CD4-positive, CD25-positive, alpha-beta regulatory T cell (primary cell): ENCODE data around the gene ANO8. TPM values are rescaled to one million over a fixed set of nuclear protein-coding genes. Genes with fewer than 3 reads are reported as not detected.

Source experiments
- ATAC-seq, 2 donors: fragments of 150-1000 bp; cut with Tn5 transposase; one replicate each; pipeline ENCODE4 v1.10.0; 2021; ENCODE audit warnings: low read depth in 2 of 2, moderate number of reproducible peaks in 2 of 2, moderate library complexity in 1 of 2
- DNase-seq, 3 donors: peaks; one replicate each; pipeline versions ENCODE4 v3.0.0 to v3.0.0-alpha.2; 2012 to 2022; ENCODE audit warnings: mixed read lengths in 1 of 3
- H3K27ac ChIP-seq: one replicate; pipeline ENCODE4 v1.7.0; 2013; ENCODE audit warnings: mild to moderate bottlenecking, low read length; ENCODE audit not compliant: insufficient read depth, poor library complexity, severe bottlenecking
- H3K27me3 ChIP-seq: one replicate; pipeline ENCODE4 v1.7.0; 2013; ENCODE audit warnings: low read length; ENCODE audit not compliant: control insufficient read depth, insufficient read depth
- H3K36me3 ChIP-seq: one replicate; pipeline ENCODE4 v1.7.0; 2013; ENCODE audit warnings: mild to moderate bottlenecking, low read length, moderate library complexity; ENCODE audit not compliant: control insufficient read depth, insufficient read depth
- H3K4me1 ChIP-seq: 2 replicates; pipeline ENCODE4 v1.7.0; 2013; ENCODE audit warnings: mild to moderate bottlenecking, low read length; ENCODE audit not compliant: insufficient read depth, control insufficient read depth, poor library complexity, severe bottlenecking
- H3K4me3 ChIP-seq: one replicate; pipeline ENCODE4 v1.7.0; 2013; ENCODE audit warnings: low read depth, mild to moderate bottlenecking, low read length, moderate library complexity
- H3K9me3 ChIP-seq, 2 experiments: 1 replicate in 1 of 2; 2 replicates in 1 of 2; pipeline ENCODE4 v1.7.0; 2013; ENCODE audit warnings: low read length in 2 of 2, mild to moderate bottlenecking in 1 of 2, moderate library complexity in 1 of 2; ENCODE audit not compliant: control insufficient read depth in 2 of 2
- H3K27ac Mint-ChIP-seq, 3 donors: one replicate each; pipeline ENCODE4 v1.8.0; 2020 to 2022; ENCODE audit warnings: mild to moderate bottlenecking in 3 of 3, mixed read lengths in 3 of 3, moderate library complexity in 2 of 3
- H3K27me3 Mint-ChIP-seq: one replicate; pipeline ENCODE4 v1.8.0; 2022; ENCODE audit warnings: mild to moderate bottlenecking, mixed read lengths
- H3K36me3 Mint-ChIP-seq: one replicate; pipeline ENCODE4 v1.8.0; 2020; ENCODE audit warnings: mixed read lengths
- H3K4me1 Mint-ChIP-seq, 4 donors: one replicate each; pipeline ENCODE4 v1.8.0; 2020 to 2022; ENCODE audit warnings: mixed read lengths in 4 of 4, mild to moderate bottlenecking in 1 of 4
- H3K4me3 Mint-ChIP-seq, 4 donors: one replicate each; pipeline ENCODE4 v1.8.0; 2020 to 2022; ENCODE audit warnings: mild to moderate bottlenecking in 4 of 4, mixed read lengths in 4 of 4, moderate library complexity in 3 of 4
- H3K9me3 Mint-ChIP-seq, 7 donors: one replicate each; pipeline ENCODE4 v1.8.0; 2020 to 2022; ENCODE audit warnings: mixed read lengths in 7 of 7, mild to moderate bottlenecking in 3 of 7, moderate library complexity in 2 of 7
- polyA plus RNA-seq, 4 donors: library from polyadenylated mRNA; unstranded; fragments of 300-500 nt; fragmentation: Illumina TruSeq; gene quantifications; one replicate each; pipeline ENCODE4 v1.2.3, GENCODE V29; 2021
- total RNA-seq: library from RNA; stranded (reverse); gene quantifications from one replicate; pipeline ENCODE4 v1.2.3, GENCODE V29; 2022

ANO8 gene
- total and polyA plus RNA-seq, 5 donors from 2014 or later: 0.06 to 17.8 (median 0.10) TPM; not detected in 1

- peaks cover 9% of the 10 kb centered on the region for H3K27me3 Mint-ChIP-seq
- H3K36me3 Mint-ChIP-seq: no peaks in the 10 kb centered on the region
- no peaks in the 10 kb centered on the region for H3K9me3 Mint-ChIP-seq
- peak; percentile 32 to 33 for ATAC-seq
- Histone ChIP-seq H3K27ac (peak overlapping the region; percentile 70), H3K4me3 (peak overlapping the region; percentile 57), H3K27me3 (no peaks in the 10 kb centered on the region), H3K9me3 (no peaks in the 10 kb centered on the region), H3K36me3 (no peaks in the 10 kb centered on the region), H3K4me1 (peaks cover 59% of the 10 kb centered on the region)
- DNase-seq: peak; percentile 42 to 93 (median 63)
- peaks cover 5 to 59% (median 15%) of the 10 kb centered on the region in 4 donors for H3K4me1 Mint-ChIP-seq
- peak overlapping the region; percentile 88 to 93 (median 90) for H3K4me3 Mint-ChIP-seq
- H3K27ac Mint-ChIP-seq: peak overlapping the region; percentile 81 to 94 (median 88)
Measured at GRCh38 chr19:17333611-17334413, 843 bp downstream of the ANO8 start.

- Mint-ChIP-seq H3K4me3 (peak overlapping the region; percentile 65 to 88 (median 79)), H3K27me3 (peaks cover 9% of the 10 kb centered on the region), H3K36me3 (no peaks in the 10 kb centered on the region), H3K4me1 (peaks cover 5 to 50% (median 15%) of the 10 kb centered on the region in 4 donors), H3K9me3 (no peaks in the 10 kb centered on the region), H3K27ac (no peak overlapping the region)
- peaks cover 56% of the 10 kb centered on the region for H3K4me1 ChIP-seq
- H3K4me3 ChIP-seq: no peak overlapping the region
- ATAC-seq: no peak
- DNase-seq: peak in 1 of 3 donors; percentile 59
- H3K9me3 ChIP-seq: no peaks in the 10 kb centered on the region
- H3K36me3 ChIP-seq: no peaks in the 10 kb centered on the region
- H3K27me3 ChIP-seq: no peaks in the 10 kb centered on the region
- H3K27ac ChIP-seq: no peak overlapping the region
Measured at GRCh38 chr19:17332677-17333581, 1.7 kb downstream of the ANO8 start.

- peaks cover 9% of the 10 kb centered on the region for H3K27me3 Mint-ChIP-seq
- H3K36me3 ChIP-seq: no peaks in the 10 kb centered on the region
- H3K36me3 Mint-ChIP-seq: no peaks in the 10 kb centered on the region
- H3K27ac Mint-ChIP-seq: no peak overlapping the region
- no peaks in the 10 kb centered on the region for H3K9me3 Mint-ChIP-seq
- no peaks in the 10 kb centered on the region for H3K27me3 ChIP-seq
- peaks cover 54% of the 10 kb centered on the region for H3K4me1 ChIP-seq
- no peak overlapping the region for H3K4me3 ChIP-seq
- H3K4me3 Mint-ChIP-seq: peak overlapping the region in 2 of 4 donors; percentile 27 to 74
- H3K27ac ChIP-seq: no peak overlapping the region
- DNase-seq (no peak), ATAC-seq (no peak)
- H3K4me1 Mint-ChIP-seq: peaks cover 5 to 44% (median 12%) of the 10 kb centered on the region in 4 donors
- no peaks in the 10 kb centered on the region for H3K9me3 ChIP-seq
Measured at GRCh38 chr19:17332360-17332676, 2.3 kb downstream of the ANO8 start.

GRCh38 chr19:17331045-17331558 lies 3.6 kb downstream of the ANO8 start:
- Mint-ChIP-seq H3K4me1 (peaks cover 5 to 33% (median 12%) of the 10 kb centered on the region in 4 donors), H3K27me3 (peaks cover 9% of the 10 kb centered on the region), H3K9me3 (no peaks in the 10 kb centered on the region), H3K27ac (no peak overlapping the region), H3K36me3 (no peaks in the 10 kb centered on the region), H3K4me3 (peak overlapping the region in 3 of 4 donors; percentile 27 to 86 (median 75))
- Histone ChIP-seq H3K27me3 (no peaks in the 10 kb centered on the region), H3K9me3 (no peaks in the 10 kb centered on the region), H3K36me3 (no peaks in the 10 kb centered on the region), H3K4me1 (peaks cover 43% of the 10 kb centered on the region), H3K4me3 (no peak overlapping the region), H3K27ac (no peak overlapping the region)
- DNase-seq (no peak), ATAC-seq (no peak)

GRCh38 chr19:17330262-17331044 lies 4.2 kb downstream of the ANO8 start:
- no peak for ATAC-seq

GRCh38 chr19:17329366-17330261 lies 5.0 kb downstream of the ANO8 start:
- ATAC-seq: no peak
- Histone ChIP-seq H3K4me3 (no peak overlapping the region), H3K27ac (no peak overlapping the region)

More at GRCh38 chr19:17330262-17331044, 4.2 kb downstream of the ANO8 start:
- Mint-ChIP-seq H3K27me3 (peaks cover 9% of the 10 kb centered on the region), H3K9me3 (no peaks in the 10 kb centered on the region), H3K27ac (no peak overlapping the region), H3K36me3 (no peaks in the 10 kb centered on the region), H3K4me1 (peaks cover 5 to 31% (median 14%) of the 10 kb centered on the region in 4 donors), H3K4me3 (peak overlapping the region; percentile 27 to 86 (median 68))
- H3K4me3 ChIP-seq: no peak overlapping the region
- H3K27me3 ChIP-seq: no peaks in the 10 kb centered on the region
- no peaks in the 10 kb centered on the region for H3K36me3 ChIP-seq
- H3K4me1 ChIP-seq: peaks cover 41% of the 10 kb centered on the region
- H3K27ac ChIP-seq: no peak overlapping the region
- H3K9me3 ChIP-seq: no peaks in the 10 kb centered on the region
- DNase-seq: no peak

More at GRCh38 chr19:17329366-17330261, 5.0 kb downstream of the ANO8 start:
- H3K9me3 Mint-ChIP-seq: no peaks in the 10 kb centered on the region
- Histone ChIP-seq H3K4me1 (peaks cover 34% of the 10 kb centered on the region), H3K9me3 (no peaks in the 10 kb centered on the region), H3K27me3 (no peaks in the 10 kb centered on the region), H3K36me3 (no peaks in the 10 kb centered on the region)
- no peak for DNase-seq
- H3K4me3 Mint-ChIP-seq: peak overlapping the region; percentile 21 to 70 (median 54)
- peaks cover under 1 to 25% (median 11%) of the 10 kb centered on the region in 4 donors for H3K4me1 Mint-ChIP-seq
- no peak overlapping the region for H3K27ac Mint-ChIP-seq
- H3K27me3 Mint-ChIP-seq: peaks cover 9% of the 10 kb centered on the region
- no peaks in the 10 kb centered on the region for H3K36me3 Mint-ChIP-seq
